Body of pancreas (tissue), 4 donors: ENCODE results near the gene EHMT1. TPM values are rescaled to one million over a fixed set of nuclear protein-coding genes. Genes with fewer than 3 reads are reported as not detected.

ENCODE experiments used
- ATAC-seq: fragments of 150-250 bp; one replicate; pipeline ENCODE4 v1.9.1; 2016
- DNase-seq, 4 donors: peaks; one replicate each; pipeline ENCODE4 v3.0.0-alpha.2; 2019
- H3K27ac ChIP-seq, 4 donors: fragments of 200-600 bp; sonication (generic); 1 replicate in 3 of 4; 2 replicates in 1 of 4; pipeline versions ENCODE4 v1.5.1 to v1.6.1; 2016 to 2019; ENCODE audit warnings: mild to moderate bottlenecking in 1 of 4, mixed read lengths in 1 of 4, moderate library complexity in 1 of 4
- H3K27me3 ChIP-seq, 2 donors: fragments of 200-600 bp; sonication (generic); one replicate each; pipeline ENCODE4 v1.6.0; 2016; ENCODE audit warnings: mild to moderate bottlenecking in 1 of 2
- H3K36me3 ChIP-seq, 2 donors: fragments of 200-600 bp; sonication (generic); replicated peaks in 1 of 2; 2 replicates each; pipeline ENCODE4 v1.5.1; 2016; ENCODE audit warnings: low read depth in 2 of 2; ENCODE audit not compliant: insufficient read depth in 1 of 2
- H3K4me1 ChIP-seq: fragments of 200-600 bp; sonication (generic); one replicate; pipeline ENCODE4 v1.6.0; 2016
- H3K4me3 ChIP-seq, 2 donors: fragments of 200-600 bp; sonication (generic); 1 replicate in 1 of 2; 2 replicates in 1 of 2; pipeline ENCODE4 v1.5.1; 2016 to 2019
- H3K9me3 ChIP-seq, 3 donors: fragments of 200-600 bp; sonication (generic); 1 replicate in 2 of 3; 2 replicates in 1 of 3; pipeline ENCODE4 v1.5.1; 2016
- CTCF ChIP-seq, 7 experiments: fragments of 450-650 bp in 4 of 7; fragments of 200-600 bp in 3 of 7; sonication (generic) in 3 of 7; IDR thresholded peaks; one replicate each; pipeline ENCODE4 v1.5.1; 2016 to 2019; ENCODE audit warnings: antibody characterized with exemption in 7 of 7
- POLR2A ChIP-seq, 3 donors: fragments of 450-650 bp; IDR thresholded peaks; one replicate each; pipeline ENCODE4 v1.6.1; 2016; ENCODE audit warnings: antibody characterized with exemption in 3 of 3, mild to moderate bottlenecking in 2 of 3
- WGBS, 2 donors: methylation state at CpG; one replicate each; pipeline ENCODE4 v1.1.5; 2017; 5-methylcytosine and 5-hydroxymethylcytosine counted together
- intact Hi-C: fragments of 100-400 bp; cut with DNase I; formaldehyde crosslinking; loops from one replicate; pipeline ENCODE4 v1.15.1; 2023
- total RNA-seq, 2 donors: library from RNA; depleted of rRNA; stranded (reverse); fragments of >200 nt; gene quantifications; one replicate each; pipeline ENCODE4 v1.1.0, GENCODE V29; 2016

The EHMT1 gene
- total RNA-seq, 2 donors from 2014 or later: 41.0 to 65.9 TPM

- H3K4me3 ChIP-seq: no peak overlapping the region
- DNase-seq (no peak), ATAC-seq (no peak)
- H3K9me3 ChIP-seq: no peaks in the 10 kb centered on the region
- H3K4me1 ChIP-seq: no peaks in the 10 kb centered on the region
- no peaks in the 10 kb centered on the region for H3K27me3 ChIP-seq
- TF ChIP-seq POLR2A (IDR thresholded peaks at IDR 0.05) (no peak), CTCF (IDR thresholded peaks at IDR 0.05) (no peak)
- no peak overlapping the region for H3K27ac ChIP-seq
- intact Hi-C loops: no loop called here
- H3K36me3 ChIP-seq: no peaks in the 10 kb centered on the region
- 76 to 88% methylated on average over 1 to 10 of the region's 10 CpGs for WGBS, 2 donors
These were observed 87.1 kb downstream of the EHMT1 start for GRCh38 chr9:137705906-137706305.

- Histone ChIP-seq H3K27me3 (no peaks in the 10 kb centered on the region), H3K9me3 (no peaks in the 10 kb centered on the region), H3K27ac (no peak overlapping the region), H3K4me1 (no peaks in the 10 kb centered on the region), H3K4me3 (no peak overlapping the region), H3K36me3 (no peaks in the 10 kb centered on the region)
- ATAC-seq (no peak), DNase-seq (no peak)
- TF ChIP-seq CTCF (IDR thresholded peaks at IDR 0.05): no peak
- TF ChIP-seq POLR2A (IDR thresholded peaks at IDR 0.05): no peak
- WGBS, 2 donors: 92 to 98% methylated on average over 5 to 6 of the region's 6 CpGs
- intact Hi-C loops: no loop called here
These were observed 88.6 kb downstream of the EHMT1 start for GRCh38 chr9:137707361-137707760.

GRCh38 chr9:137708590-137709284 lies 89.9 kb downstream of the EHMT1 start:
- no peaks in the 10 kb centered on the region for H3K4me1 ChIP-seq
- no peak overlapping the region for H3K27ac ChIP-seq
- DNase-seq (no peak), ATAC-seq (no peak)
- intact Hi-C loops: no loop called here
- H3K4me3 ChIP-seq: no peak overlapping the region
- no peaks in the 10 kb centered on the region for H3K36me3 ChIP-seq
- H3K9me3 ChIP-seq: no peaks in the 10 kb centered on the region
- H3K27me3 ChIP-seq: no peaks in the 10 kb centered on the region
- WGBS, 2 donors: 87 to 100% methylated on average over 1 to 11 of the region's 11 CpGs
- TF ChIP-seq CTCF (IDR thresholded peaks at IDR 0.05): no peak

- no peaks in the 10 kb centered on the region for H3K36me3 ChIP-seq
- intact Hi-C loops: no loop called here
- 90 to 93% methylated on average over 11 to 14 of the region's 14 CpGs for WGBS, 2 donors
- H3K4me3 ChIP-seq: no peak overlapping the region
- DNase-seq: no peak
- no peak overlapping the region for H3K27ac ChIP-seq
- H3K27me3 ChIP-seq: no peaks in the 10 kb centered on the region
- no peak for ATAC-seq
- TF ChIP-seq POLR2A (IDR thresholded peaks at IDR 0.05): no peak
- no peak for TF ChIP-seq CTCF (IDR thresholded peaks at IDR 0.05)
- H3K4me1 ChIP-seq: no peaks in the 10 kb centered on the region
- H3K9me3 ChIP-seq: no peaks in the 10 kb centered on the region
These were observed 90.8 kb downstream of the EHMT1 start for GRCh38 chr9:137709411-137710101.

GRCh38 chr9:137710704-137711103 lies 91.9 kb downstream of the EHMT1 start:
- Histone ChIP-seq H3K27ac (no peak overlapping the region), H3K4me3 (no peak overlapping the region), H3K36me3 (no peaks in the 10 kb centered on the region), H3K27me3 (no peaks in the 10 kb centered on the region), H3K9me3 (no peaks in the 10 kb centered on the region), H3K4me1 (no peaks in the 10 kb centered on the region)
- DNase-seq (no peak), ATAC-seq (no peak)
- no peak for TF ChIP-seq CTCF (IDR thresholded peaks at IDR 0.05)
- TF ChIP-seq POLR2A (IDR thresholded peaks at IDR 0.05): no peak
- intact Hi-C loops: no loop called here
- 86 to 88% methylated on average over 12 of the region's 12 CpGs for WGBS, 2 donors
